ENCODE results near the gene PEMT. TPM values are rescaled to one million over a fixed set of nuclear protein-coding genes. Genes with fewer than 3 reads are reported as not detected.

PEMT gene
- total and polyA plus RNA-seq, 2 donors (not counting 1 experiment from before 2014, with no cell fraction given), result 10.7 to 20.3 TPM

DNA sequence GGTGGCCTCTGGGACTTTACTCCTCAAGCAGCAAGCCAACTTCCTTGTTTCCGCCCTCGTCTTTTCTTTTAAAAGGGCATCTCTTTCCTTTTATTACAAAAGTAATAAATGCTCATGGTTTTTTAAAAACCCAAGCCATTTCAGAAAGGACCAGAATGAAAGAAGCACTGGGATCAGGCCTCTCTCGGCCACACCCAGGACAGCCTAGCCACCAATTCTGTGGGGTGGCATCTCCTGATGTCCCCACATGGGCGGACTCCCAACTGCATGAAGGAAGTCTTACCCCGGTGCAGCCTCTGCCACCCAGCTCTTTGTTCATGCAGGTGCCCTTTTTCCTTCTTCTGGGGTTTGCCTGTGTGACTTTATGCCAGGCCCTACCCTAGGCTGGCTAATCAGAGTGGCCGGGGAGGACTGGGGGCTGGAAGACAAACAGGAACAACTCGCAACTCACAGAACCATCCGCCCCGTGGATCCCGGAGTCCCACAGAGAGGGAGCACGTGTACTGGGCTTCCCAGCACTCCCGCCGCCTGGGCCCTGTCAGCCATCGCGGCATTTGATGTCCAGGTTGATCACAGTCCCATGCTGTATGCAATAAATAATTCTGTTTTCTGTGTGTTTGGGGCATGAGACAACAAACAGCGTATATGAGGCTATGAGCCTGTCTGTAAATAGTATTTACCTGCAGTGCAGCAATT lies 92.8 kb downstream of the PEMT start:
- ATAC-seq (ENCODE audit: low read depth), result no peak
- H3K4me1 Mint-ChIP-seq, result peaks cover 18% of the 10 kb centered on the region
- no peak overlapping the region for H3K4me2 ChIP-seq (replicated peaks; ENCODE audit: low read depth, low read length, poor library complexity, severe bottlenecking)
- ChIA-PET CTCF (interaction anchor here (4.1 kb wide), 1 partner anchor 141 kb away, joined by 121 read pairs; no protein-coding TSS in a partner anchor), POLR2A (no interaction called here)
- peaks cover 24% of the 10 kb centered on the region in 2 donors for H3K4me1 ChIP-seq (ENCODE audit: control insufficient read depth in 2 of 2, insufficient read depth in 2 of 2, low read length in 2 of 2)
- peaks cover 0 to 29% (median 6%) of the 10 kb centered on the region in 4 experiments for H3K27me3 ChIP-seq (replicated peaks in 1 of 4; ENCODE audit: control extremely low read depth in 1 of 4, control insufficient read depth in 3 of 4, insufficient read depth in 4 of 4, low read length in 3 of 4)
- peaks cover 11% of the 10 kb centered on the region for H3K27me3 Mint-ChIP-seq
- H3K4me3 ChIP-seq (ENCODE audit: control extremely low read depth in 1 of 5, extremely low read depth in 1 of 5, insufficient read depth in 1 of 5, low read depth in 2 of 5, low read length in 4 of 5), result no peak overlapping the region
- H3K27ac Mint-ChIP-seq, result no peak overlapping the region
- no peak overlapping the region for H3K9ac ChIP-seq (ENCODE audit: low read length)
- no peaks in the 10 kb centered on the region for H3K79me2 ChIP-seq (ENCODE audit: control insufficient read depth, insufficient read depth, low read length)
- no peak for DNase-seq
- no peak overlapping the region for H2AFZ ChIP-seq (ENCODE audit: insufficient read depth, low read depth, low read length, poor library complexity, severe bottlenecking)
- intact Hi-C loops (cut with micrococcal nuclease), result loop anchor here (5.0 kb wide), 2 partner anchors 129 to 539 kb away; partner anchors contain the start of genes ATPAF2 and GID4
- H3K27ac ChIP-seq (ENCODE audit: low read length in 2 of 2), result no peak overlapping the region
- no peaks in the 10 kb centered on the region for H3K9me3 Mint-ChIP-seq (ENCODE audit: insufficient read depth)
- no peaks in the 10 kb centered on the region for H3K36me3 ChIP-seq (replicated peaks in 1 of 2; ENCODE audit: control extremely low read depth in 1 of 2, control insufficient read depth in 1 of 2, extremely low read depth in 1 of 2, insufficient read depth in 2 of 2, low read length in 1 of 2)
- no peaks in the 10 kb centered on the region for H4K20me1 ChIP-seq (ENCODE audit: control insufficient read depth, insufficient read depth, low read length, poor library complexity, severe bottlenecking)
- TF ChIP-seq, protein P1, sequence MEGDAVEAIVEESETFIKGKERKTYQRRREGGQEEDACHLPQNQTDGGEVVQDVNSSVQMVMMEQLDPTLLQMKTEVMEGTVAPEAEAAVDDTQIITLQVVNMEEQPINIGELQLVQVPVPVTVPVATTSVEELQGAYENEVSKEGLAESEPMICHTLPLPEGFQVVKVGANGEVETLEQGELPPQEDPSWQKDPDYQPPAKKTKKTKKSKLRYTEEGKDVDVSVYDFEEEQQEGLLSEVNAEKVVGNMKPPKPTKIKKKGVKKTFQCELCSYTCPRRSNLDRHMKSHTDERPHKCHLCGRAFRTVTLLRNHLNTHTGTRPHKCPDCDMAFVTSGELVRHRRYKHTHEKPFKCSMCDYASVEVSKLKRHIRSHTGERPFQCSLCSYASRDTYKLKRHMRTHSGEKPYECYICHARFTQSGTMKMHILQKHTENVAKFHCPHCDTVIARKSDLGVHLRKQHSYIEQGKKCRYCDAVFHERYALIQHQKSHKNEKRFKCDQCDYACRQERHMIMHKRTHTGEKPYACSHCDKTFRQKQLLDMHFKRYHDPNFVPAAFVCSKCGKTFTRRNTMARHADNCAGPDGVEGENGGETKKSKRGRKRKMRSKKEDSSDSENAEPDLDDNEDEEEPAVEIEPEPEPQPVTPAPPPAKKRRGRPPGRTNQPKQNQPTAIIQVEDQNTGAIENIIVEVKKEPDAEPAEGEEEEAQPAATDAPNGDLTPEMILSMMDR (IDR thresholded peaks at IDR 0.05), result no peak
- TF ChIP-seq EZH2 (IDR thresholded peaks at IDR 0.05; ENCODE audit: borderline replicate concordance, insufficient read depth, low read depth, low read length, poor library complexity, severe bottlenecking), result no peak
- 90% methylated on average over 11 of the region's 16 CpGs for WGBS (ENCODE audit: insufficient coverage)
- H3K4me3 Mint-ChIP-seq, result no peak overlapping the region
- H3K9me3 ChIP-seq (ENCODE audit: control extremely low read depth in 1 of 3, control insufficient read depth in 2 of 3, insufficient read depth in 1 of 3, low read length in 2 of 3), result peaks cover 0 to 5% (median 0%) of the 10 kb centered on the region in 3 donors
